ENCODE measurements around the gene SPATA17. TPM values are rescaled to one million over a fixed set of nuclear protein-coding genes. Genes with fewer than 3 reads are reported as not detected.

The SPATA17 gene
- polyA plus RNA-seq, 1 donor from 2014 or later: 3.1 TPM

- TF ChIP-seq SMC3 (conservative IDR thresholded peaks at IDR 0.05; ENCODE audit: poor library complexity) (no peak), EZH2 (IDR thresholded peaks at IDR 0.05; ENCODE audit: borderline replicate concordance, insufficient read depth, low read length, poor library complexity, severe bottlenecking) (no peak), CTCF (IDR thresholded peaks at IDR 0.05; ENCODE audit: poor library complexity, severe bottlenecking) (no peak), MXI1 (conservative IDR thresholded peaks at IDR 0.05; ENCODE audit: poor library complexity, severe bottlenecking) (no peak), RAD21 (conservative IDR thresholded peaks at IDR 0.05) (no peak), TAF1 (IDR thresholded peaks at IDR 0.05; ENCODE audit: low read depth) (no peak), EP300 (conservative IDR thresholded peaks at IDR 0.05; ENCODE audit: poor library complexity, severe bottlenecking) (no peak), POLR2AphosphoS5 (IDR thresholded peaks at IDR 0.05) (no peak), REST (IDR thresholded peaks at IDR 0.05; ENCODE audit: borderline replicate concordance) (no peak)
- no peak overlapping the region for H3K27ac ChIP-seq (ENCODE audit: low read length)
- no peaks in the 10 kb centered on the region for H3K79me2 ChIP-seq (replicated peaks; ENCODE audit: insufficient read depth, low read length)
- no peak overlapping the region for H2AFZ ChIP-seq (ENCODE audit: low read depth, low read length)
- no peaks in the 10 kb centered on the region for H3K9me2 ChIP-seq (ENCODE audit: insufficient read depth, low read length)
- H3K9me3 ChIP-seq (ENCODE audit: low read length): peaks cover 3% of the 10 kb centered on the region
- H3K36me3 ChIP-seq (ENCODE audit: insufficient read depth, low read length): no peaks in the 10 kb centered on the region
- no peaks in the 10 kb centered on the region for H4K20me1 ChIP-seq (ENCODE audit: insufficient read depth)
- H3K4me2 ChIP-seq (ENCODE audit: low read length): no peak overlapping the region
- H3F3A ChIP-seq (ENCODE audit: insufficient read depth, low read length, poor library complexity, severe bottlenecking): no peaks in the 10 kb centered on the region
- H3K9ac ChIP-seq (ENCODE audit: low read length): no peak overlapping the region
- H3K4me3 ChIP-seq (ENCODE audit: low read length): no peak overlapping the region
- H3K27me3 ChIP-seq (ENCODE audit: insufficient read depth, low read depth, low read length): no peaks in the 10 kb centered on the region
These were observed 139.8 kb downstream of the SPATA17 start for GRCh38 chr1:217770918-217771317.

GRCh38 chr1:217776693-217777092, 145.5 kb downstream of the SPATA17 start:
- peak; percentile 61 for TF ChIP-seq POLR2AphosphoS5 (IDR thresholded peaks at IDR 0.05)
- TF ChIP-seq EP300 (conservative IDR thresholded peaks at IDR 0.05; ENCODE audit: poor library complexity, severe bottlenecking): peak; percentile 66
- TF ChIP-seq CTCF (IDR thresholded peaks at IDR 0.05; ENCODE audit: poor library complexity, severe bottlenecking): no peak
- TF ChIP-seq MXI1 (conservative IDR thresholded peaks at IDR 0.05; ENCODE audit: poor library complexity, severe bottlenecking): no peak
- TF ChIP-seq RAD21 (conservative IDR thresholded peaks at IDR 0.05): no peak

More at GRCh38 chr1:217776693-217777092, 145.5 kb downstream of the SPATA17 start:
- Histone ChIP-seq H3K27me3 (ENCODE audit: insufficient read depth, low read depth, low read length) (no peaks in the 10 kb centered on the region), H2AFZ (ENCODE audit: low read depth, low read length) (no peak overlapping the region), H3K4me3 (ENCODE audit: low read length) (no peak overlapping the region), H3K79me2 (replicated peaks; ENCODE audit: insufficient read depth, low read length) (no peaks in the 10 kb centered on the region), H3K9me2 (ENCODE audit: insufficient read depth, low read length) (no peaks in the 10 kb centered on the region), H3K36me3 (ENCODE audit: insufficient read depth, low read length) (no peaks in the 10 kb centered on the region), H3K4me2 (ENCODE audit: low read length) (no peak overlapping the region), H3K9ac (ENCODE audit: low read length) (no peak overlapping the region), H4K20me1 (ENCODE audit: insufficient read depth) (no peaks in the 10 kb centered on the region), H3K9me3 (ENCODE audit: low read length) (no peaks in the 10 kb centered on the region), H3K27ac (ENCODE audit: low read length) (no peak overlapping the region), H3F3A (ENCODE audit: insufficient read depth, low read length, poor library complexity, severe bottlenecking) (no peaks in the 10 kb centered on the region)

Measured in neural cell (in vitro differentiated cells).